Breast epithelium (tissue), 4 donors: ENCODE results near the gene MKI67. TPM values are rescaled to one million over a fixed set of nuclear protein-coding genes. Genes with fewer than 3 reads are reported as not detected.

ENCODE experiments used
- DNase-seq, 2 donors: peaks; one replicate each; pipeline ENCODE4 v3.0.0-alpha.2; 2019; ENCODE audit warnings: low spot score in 2 of 2
- H3K27ac ChIP-seq, 2 donors: fragments of 200-600 bp; sonication (generic) in 1 of 2; one replicate each; pipeline ENCODE4 v1.5.1; 2016 to 2019; ENCODE audit warnings: mild to moderate bottlenecking in 1 of 2
- H3K27me3 ChIP-seq, 2 donors: fragments of 200-600 bp; sonication (generic) in 1 of 2; one replicate each; pipeline versions ENCODE4 v1.5.1 to v1.6.0; 2017 to 2019; ENCODE audit warnings: control low read depth in 1 of 2, mild to moderate bottlenecking in 1 of 2
- H3K36me3 ChIP-seq: fragments of 200-600 bp; one replicate; pipeline ENCODE4 v1.5.1; 2019
- H3K4me1 ChIP-seq, 2 donors: fragments of 200-600 bp; sonication (generic); one replicate each; pipeline ENCODE4 v1.5.1; 2016 to 2019; ENCODE audit warnings: control low read depth in 1 of 2
- H3K4me3 ChIP-seq, 3 donors: fragments of 200-600 bp; sonication (generic); 1 replicate in 2 of 3; 2 replicates in 1 of 3; pipeline ENCODE4 v1.5.1; 2016 to 2019; ENCODE audit warnings: mild to moderate bottlenecking in 3 of 3, moderate library complexity in 2 of 3
- H3K9me3 ChIP-seq, 2 donors: fragments of 200-600 bp; sonication (generic) in 1 of 2; one replicate each; pipeline ENCODE4 v1.5.1; 2016 to 2019; ENCODE audit warnings: control low read depth in 1 of 2
- POLR2A ChIP-seq: fragments of 450-650 bp; IDR thresholded peaks from one replicate; pipeline ENCODE4 v1.6.1; 2016; ENCODE audit warnings: antibody characterized with exemption, mild to moderate bottlenecking, moderate library complexity
- POLR2AphosphoS5 ChIP-seq, 3 donors: sonication (generic); formaldehyde crosslinking; IDR thresholded peaks; one replicate each; pipeline ENCODE4 v1.6.1; 2017; ENCODE audit warnings: antibody characterized with exemption in 3 of 3
- intact Hi-C: fragments of 100-400 bp; cut with DNase I; formaldehyde crosslinking; loops from one replicate; pipeline ENCODE4 v1.15.1; 2023; ENCODE audit warnings: low total_unique reads
- total RNA-seq, 3 donors: library from RNA; depleted of rRNA; stranded (reverse); fragments of >200 nt; gene quantifications; one replicate each; pipeline ENCODE4 v1.1.0, GENCODE V29; 2016
- TF ChIP-seq, protein P1 (sequence below), 3 donors: fragments of 450-650 bp; IDR thresholded peaks; one replicate each; pipeline ENCODE4 v1.5.1; 2016 to 2017; ENCODE audit warnings: antibody characterized with exemption in 3 of 3, mild to moderate bottlenecking in 3 of 3, moderate library complexity in 3 of 3

MKI67 gene
- total RNA-seq, 3 donors from 2014 or later: 0.29 to 6.4 (median 0.33) TPM

DNA sequence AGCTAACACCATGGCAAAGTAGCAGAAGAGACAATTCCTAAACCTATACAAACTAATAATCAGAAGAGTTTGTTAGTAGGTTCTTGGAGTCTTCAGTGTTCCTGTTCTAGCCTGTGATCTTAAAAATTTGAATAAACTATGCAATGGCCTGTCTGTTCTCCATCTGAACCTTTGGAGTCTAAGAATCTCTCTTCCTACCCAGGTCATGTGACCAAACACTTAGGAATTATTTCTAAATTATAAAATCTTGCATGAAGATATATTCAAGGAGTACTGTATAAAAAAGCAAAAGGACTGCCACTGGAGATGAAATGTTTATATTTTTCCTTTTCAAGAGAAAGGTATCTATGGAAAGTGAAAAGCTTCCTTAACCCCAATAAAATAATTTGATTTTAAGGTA is 2.4 kb downstream of the MKI67 start:
- peaks cover 0 to 33% of the 10 kb centered on the region in 2 donors for H3K27me3 ChIP-seq
- H3K4me3 ChIP-seq: no peak overlapping the region
- peaks cover 4 to 8% of the 10 kb centered on the region in 2 donors for H3K4me1 ChIP-seq
- TF ChIP-seq, protein P1, sequence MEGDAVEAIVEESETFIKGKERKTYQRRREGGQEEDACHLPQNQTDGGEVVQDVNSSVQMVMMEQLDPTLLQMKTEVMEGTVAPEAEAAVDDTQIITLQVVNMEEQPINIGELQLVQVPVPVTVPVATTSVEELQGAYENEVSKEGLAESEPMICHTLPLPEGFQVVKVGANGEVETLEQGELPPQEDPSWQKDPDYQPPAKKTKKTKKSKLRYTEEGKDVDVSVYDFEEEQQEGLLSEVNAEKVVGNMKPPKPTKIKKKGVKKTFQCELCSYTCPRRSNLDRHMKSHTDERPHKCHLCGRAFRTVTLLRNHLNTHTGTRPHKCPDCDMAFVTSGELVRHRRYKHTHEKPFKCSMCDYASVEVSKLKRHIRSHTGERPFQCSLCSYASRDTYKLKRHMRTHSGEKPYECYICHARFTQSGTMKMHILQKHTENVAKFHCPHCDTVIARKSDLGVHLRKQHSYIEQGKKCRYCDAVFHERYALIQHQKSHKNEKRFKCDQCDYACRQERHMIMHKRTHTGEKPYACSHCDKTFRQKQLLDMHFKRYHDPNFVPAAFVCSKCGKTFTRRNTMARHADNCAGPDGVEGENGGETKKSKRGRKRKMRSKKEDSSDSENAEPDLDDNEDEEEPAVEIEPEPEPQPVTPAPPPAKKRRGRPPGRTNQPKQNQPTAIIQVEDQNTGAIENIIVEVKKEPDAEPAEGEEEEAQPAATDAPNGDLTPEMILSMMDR (IDR thresholded peaks at IDR 0.05): no peak
- TF ChIP-seq POLR2AphosphoS5 (IDR thresholded peaks at IDR 0.05): no peak
- no peak for TF ChIP-seq POLR2A
- no peak for DNase-seq
- H3K9me3 ChIP-seq: no peaks in the 10 kb centered on the region
- H3K27ac ChIP-seq: no peak overlapping the region
- intact Hi-C loops: no loop called here
- H3K36me3 ChIP-seq: no peaks in the 10 kb centered on the region

GRCh38 chr10:128122931-128123330 is 3.3 kb downstream of the MKI67 start:
- no peak for TF ChIP-seq POLR2AphosphoS5 (IDR thresholded peaks at IDR 0.05)
- no peak for TF ChIP-seq POLR2A
- TF ChIP-seq, protein P1 (IDR thresholded peaks at IDR 0.05): no peak
- intact Hi-C loops: no loop called here
- DNase-seq: no peak
- no peak overlapping the region for H3K4me3 ChIP-seq
- no peak overlapping the region for H3K27ac ChIP-seq
- no peaks in the 10 kb centered on the region for H3K9me3 ChIP-seq
- peaks cover 4 to 8% of the 10 kb centered on the region in 2 donors for H3K4me1 ChIP-seq
- H3K36me3 ChIP-seq: no peaks in the 10 kb centered on the region
- peaks cover 0 to 33% of the 10 kb centered on the region in 2 donors for H3K27me3 ChIP-seq

DNA sequence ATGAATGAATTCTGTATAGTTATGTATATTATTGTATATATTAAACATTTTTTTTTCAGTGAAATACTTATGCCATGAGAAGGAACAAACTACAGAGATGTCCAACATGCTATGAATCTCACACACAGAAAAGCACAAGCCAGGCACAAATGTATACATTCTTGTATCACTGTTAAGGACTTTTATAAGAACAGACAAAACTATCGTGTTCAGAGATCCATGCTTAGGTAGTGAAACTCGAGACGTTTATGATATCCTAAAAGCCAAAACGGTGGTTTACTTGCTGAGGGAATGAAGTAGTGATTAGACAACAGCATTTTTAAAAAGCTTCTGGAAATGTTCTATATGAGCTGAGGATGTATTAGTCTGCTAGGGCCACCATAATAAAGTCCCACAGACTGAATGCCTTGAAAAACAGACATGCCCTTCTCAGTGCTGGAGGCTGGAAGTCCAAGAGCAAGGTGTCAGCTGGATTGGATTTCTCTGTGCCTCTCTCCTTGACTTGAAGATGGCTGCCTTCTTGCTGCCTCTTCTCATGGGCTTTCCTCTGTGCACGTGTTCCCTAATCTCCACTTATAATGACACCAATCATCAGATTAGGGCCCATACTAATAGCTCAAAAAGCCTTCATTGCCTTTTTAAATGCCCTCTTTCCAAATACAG is 4.3 kb downstream of the MKI67 start:
- Histone ChIP-seq H3K27ac (no peak overlapping the region), H3K9me3 (no peaks in the 10 kb centered on the region), H3K27me3 (peaks cover 0 to 33% of the 10 kb centered on the region in 2 donors), H3K4me1 (peaks cover 4 to 8% of the 10 kb centered on the region in 2 donors), H3K36me3 (no peaks in the 10 kb centered on the region), H3K4me3 (no peak overlapping the region)
- intact Hi-C loops: no loop called here
- DNase-seq: no peak
- TF ChIP-seq POLR2AphosphoS5 (IDR thresholded peaks at IDR 0.05) (no peak), POLR2A (no peak)
- TF ChIP-seq, protein P1 (IDR thresholded peaks at IDR 0.05): no peak

- TF ChIP-seq POLR2A: no peak
- TF ChIP-seq, protein P1 (IDR thresholded peaks at IDR 0.05): no peak
- no peak for TF ChIP-seq POLR2AphosphoS5 (IDR thresholded peaks at IDR 0.05)
- intact Hi-C loops: no loop called here
- H3K36me3 ChIP-seq: no peaks in the 10 kb centered on the region
- no peaks in the 10 kb centered on the region for H3K4me1 ChIP-seq
- H3K4me3 ChIP-seq: no peak overlapping the region
- H3K27ac ChIP-seq: no peak overlapping the region
- DNase-seq: no peak
- H3K9me3 ChIP-seq: no peaks in the 10 kb centered on the region
- peaks cover 0 to 2% of the 10 kb centered on the region in 2 donors for H3K27me3 ChIP-seq
Observed at GRCh38 chr10:128116851-128117615, 9.2 kb downstream of the MKI67 start.

DNA sequence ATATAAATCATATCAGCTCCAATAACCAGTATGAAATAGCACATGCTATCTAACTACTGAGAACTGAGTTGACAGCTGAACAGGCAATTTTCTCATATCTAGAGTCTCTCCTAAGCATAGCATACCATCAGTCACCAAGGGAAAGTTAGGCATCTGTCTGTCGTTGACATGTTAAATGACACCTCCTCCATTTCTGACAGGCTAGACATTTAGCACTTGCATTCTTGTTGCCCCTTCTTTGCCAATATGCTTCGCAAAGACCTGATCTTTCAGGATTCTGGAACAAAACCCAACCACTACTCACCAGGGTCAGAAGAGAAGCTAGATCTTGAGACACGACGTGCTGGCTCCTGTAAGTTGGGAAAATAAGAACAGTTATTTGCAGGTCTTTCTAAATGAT is 10.0 kb downstream of the MKI67 start:
- no peaks in the 10 kb centered on the region for H3K4me1 ChIP-seq
- no peaks in the 10 kb centered on the region for H3K36me3 ChIP-seq
- H3K4me3 ChIP-seq: no peak overlapping the region
- DNase-seq: no peak
- H3K27me3 ChIP-seq: no peaks in the 10 kb centered on the region
- H3K27ac ChIP-seq: no peak overlapping the region
- TF ChIP-seq, protein P1 (IDR thresholded peaks at IDR 0.05): no peak
- no peak for TF ChIP-seq POLR2AphosphoS5 (IDR thresholded peaks at IDR 0.05)
- no peak for TF ChIP-seq POLR2A
- intact Hi-C loops: no loop called here
- no peaks in the 10 kb centered on the region for H3K9me3 ChIP-seq
